ENCODE data around the gene MRPL18.
"Not testable (repeated sequence)": the region's sequence is repeated elsewhere in the genome, so short reads cannot be mapped to it uniquely, and the experiment has no call there.

Gene MRPL18

GRCh38 chr6:159790149-159790955 is at the start of gene MRPL18:
Gene MRPL18, plus strand, starts transcription at chr6:159790467. Its CDS starts 121 bp downstream, at chr6:159790588.
- peak; percentile 98 for DNase-seq (ENCODE audit: low spot score)

GRCh38 chr6:159742165-159742564 is 48.1 kb upstream of the MRPL18 start:
- DNase-seq (ENCODE audit: low spot score), result no peak

- DNase-seq (ENCODE audit: low spot score), result no peak
Measured at GRCh38 chr6:159745081-159745480, 45.2 kb upstream of the MRPL18 start.

GRCh38 chr6:159746759-159747158 is 43.5 kb upstream of the MRPL18 start:
- no peak for DNase-seq (ENCODE audit: low spot score)

DNA sequence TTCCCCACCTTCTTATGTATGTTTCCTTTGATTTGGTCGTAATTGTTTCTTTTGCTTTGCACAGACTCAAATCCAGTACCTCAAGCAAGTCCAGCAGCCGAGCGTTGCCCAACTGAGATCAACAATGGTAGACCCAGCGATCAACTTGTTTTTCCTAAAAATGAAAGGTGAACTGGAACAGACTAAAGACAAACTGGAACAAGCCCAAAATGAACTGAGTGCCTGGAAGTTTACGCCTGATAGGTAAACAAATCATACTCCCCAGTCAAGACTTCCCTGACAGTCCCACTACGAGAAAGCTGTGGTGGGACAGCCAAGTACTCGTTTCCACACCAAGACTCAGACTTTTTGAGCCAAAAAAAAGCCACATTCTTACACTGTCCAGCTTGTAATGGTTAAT is 42.1 kb upstream of the MRPL18 start:
- not testable (repeated sequence) for DNase-seq (ENCODE audit: low spot score)

DNA sequence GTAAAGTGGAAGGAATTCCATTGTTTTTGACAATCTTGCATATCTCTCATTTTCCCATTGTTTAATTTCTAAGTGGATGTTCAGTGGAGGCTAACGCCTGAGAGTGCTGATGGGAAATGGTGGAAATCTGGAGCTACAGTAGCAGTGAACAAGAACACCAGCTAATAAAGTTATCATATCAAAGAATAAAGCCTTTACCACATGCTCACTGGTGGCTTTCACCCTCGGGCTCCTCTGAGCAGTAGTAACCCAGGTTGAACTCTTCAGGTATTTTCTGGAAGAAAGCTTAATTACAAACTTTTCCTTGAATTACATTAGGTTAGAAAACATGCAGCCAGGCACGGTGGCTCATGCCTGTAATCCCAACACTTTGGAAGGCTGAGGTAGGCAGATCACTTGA is 38.8 kb upstream of the MRPL18 start:
- no peak for DNase-seq (ENCODE audit: low spot score)

DNA sequence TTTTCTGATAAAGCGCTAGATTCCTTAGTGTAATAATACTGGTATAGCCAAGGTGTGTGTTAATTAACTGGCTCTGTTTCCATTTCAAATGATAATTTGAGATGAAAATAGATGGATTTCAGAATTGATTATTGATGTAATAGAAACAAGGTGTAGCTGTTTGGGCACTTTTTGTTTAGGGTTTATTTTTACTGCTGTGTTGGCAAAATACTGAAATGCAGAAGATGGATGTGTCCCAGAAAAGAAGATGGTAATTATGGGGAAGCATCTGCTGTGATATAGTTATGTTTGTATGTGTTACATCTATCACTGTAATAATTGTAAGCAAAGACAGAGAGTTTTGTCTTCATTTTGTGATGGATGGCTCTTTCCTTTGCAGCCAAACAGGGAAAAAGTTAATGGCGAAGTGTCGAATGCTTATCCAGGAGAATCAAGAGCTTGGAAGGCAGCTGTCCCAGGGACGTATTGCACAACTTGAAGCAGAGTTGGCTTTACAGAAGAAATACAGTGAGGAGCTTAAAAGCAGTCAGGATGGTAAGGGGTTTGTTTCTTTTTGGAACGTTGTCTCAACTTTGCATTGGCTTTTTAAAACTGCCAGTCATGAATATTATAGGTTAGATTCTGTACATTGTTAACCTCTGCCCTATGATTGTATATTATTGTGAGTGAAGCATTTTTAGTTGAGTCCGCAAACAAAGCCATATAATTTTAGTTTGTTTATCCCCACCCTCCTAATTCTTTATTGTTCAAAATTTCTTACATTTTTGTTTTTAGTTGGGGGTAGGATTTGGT is 37.0 kb upstream of the MRPL18 start:
- no peak for DNase-seq (ENCODE audit: low spot score)

- no peak for DNase-seq (ENCODE audit: low spot score)
Measured at GRCh38 chr6:159754401-159754800, 35.9 kb upstream of the MRPL18 start.

GRCh38 chr6:159754959-159755914 is 35.0 kb upstream of the MRPL18 start:
- no peak for DNase-seq (ENCODE audit: low spot score)

- no peak for DNase-seq (ENCODE audit: low spot score)
Measured at GRCh38 chr6:159756508-159756907, 33.8 kb upstream of the MRPL18 start.

GRCh38 chr6:159758031-159759001 is 32.0 kb upstream of the MRPL18 start:
- DNase-seq (ENCODE audit: low spot score), result peak; percentile 30

DNA sequence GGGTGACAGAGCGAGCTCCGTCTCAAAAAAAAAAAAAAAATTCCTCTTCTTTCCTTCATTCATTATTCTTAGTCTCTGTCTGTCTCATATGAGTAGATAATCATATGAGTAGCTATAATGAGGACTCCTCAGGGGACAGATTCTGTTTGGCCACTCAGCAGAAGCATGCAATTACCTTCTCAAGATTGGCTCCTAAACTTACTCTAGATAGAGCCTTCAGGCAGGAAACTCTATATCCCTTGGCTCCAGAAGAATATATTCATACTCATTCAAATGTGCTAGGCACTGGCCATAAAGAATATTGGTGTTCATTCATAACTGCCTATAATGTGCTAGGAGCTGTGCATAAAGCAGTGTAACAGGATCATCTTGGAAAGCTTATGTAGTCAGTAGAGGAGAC is 30.6 kb upstream of the MRPL18 start:
- no peak for DNase-seq (ENCODE audit: low spot score)

GRCh38 chr6:159760602-159761057 is 29.6 kb upstream of the MRPL18 start:
- DNase-seq (ENCODE audit: low spot score), result no peak

- DNase-seq (ENCODE audit: low spot score), result no peak
Measured at GRCh38 chr6:159761129-159761872, 29.0 kb upstream of the MRPL18 start.

GRCh38 chr6:159761873-159762680 is 28.2 kb upstream of the MRPL18 start, which contains the start of gene ACAT2:
Gene ACAT2, plus strand, starts transcription at chr6:159762045. Its CDS starts 43 bp downstream, at chr6:159762088.
- peak; percentile 97 for DNase-seq (ENCODE audit: low spot score)

- DNase-seq (ENCODE audit: low spot score), result peak; percentile 43
Measured at GRCh38 chr6:159762681-159763293, 27.5 kb upstream of the MRPL18 start.

DNA sequence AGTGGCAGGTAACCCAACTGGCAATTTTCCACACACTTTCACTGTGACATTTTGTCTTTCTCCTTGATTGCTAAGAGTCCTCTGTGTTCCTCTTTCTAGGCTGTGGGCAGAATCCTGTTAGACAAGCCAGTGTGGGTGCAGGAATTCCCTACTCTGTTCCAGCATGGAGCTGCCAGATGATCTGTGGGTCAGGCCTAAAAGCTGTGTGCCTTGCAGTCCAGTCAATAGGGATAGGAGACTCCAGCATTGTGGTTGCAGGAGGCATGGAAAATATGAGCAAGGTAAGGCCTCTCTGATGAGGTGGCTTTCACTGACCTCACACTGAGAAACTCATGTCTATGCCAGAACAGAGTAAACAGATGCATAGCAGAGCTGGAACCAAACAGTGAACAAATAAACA is 23.4 kb upstream of the MRPL18 start:
- DNase-seq (ENCODE audit: low spot score), result no peak

GRCh38 chr6:159769470-159769869 is 20.8 kb upstream of the MRPL18 start:
- DNase-seq (ENCODE audit: low spot score), result no peak

GRCh38 chr6:159772196-159772595 is 18.1 kb upstream of the MRPL18 start:
- no peak for DNase-seq (ENCODE audit: low spot score)

Data from NAMALWA (cell line).